HEK293 (cell line): ENCODE measurements around the gene PHF3.

Source experiments
- CTCF ChIA-PET: fragments of 350-600 bp; formaldehyde crosslinking; extraction: SDS; loops from one replicate; lab custom pipeline; 2021; ENCODE audit warnings: antibody characterized with exemption; lab: Yijun Ruan, JAX
- POLR2A ChIA-PET: fragments of 300-600 bp; formaldehyde crosslinking; extraction: SDS; loops from one replicate; lab custom pipeline; 2020; ENCODE audit warnings: antibody characterized with exemption, inconsistent platforms; lab: Yijun Ruan, JAX
- H3K27ac ChIP-seq: fragments of 200-500 bp; sonication (Bioruptor generic); 2 replicates; pipeline ENCODE4 v1.5.1; 2014; ENCODE audit warnings: low read depth, low read length, control low read depth, inconsistent platforms; ENCODE audit errors: extremely low read depth
- H3K36me3 ChIP-seq, 2 experiments: fragments of 200-500 bp in 1 of 2; sonication (Bioruptor generic) in 1 of 2; 1 replicate in 1 of 2; 2 replicates in 1 of 2; pipeline ENCODE4 v1.5.1; 2014 to 2017; ENCODE audit warnings: inconsistent platforms in 2 of 2, low read length in 2 of 2; ENCODE audit not compliant: control insufficient read depth in 2 of 2, insufficient read depth in 1 of 2
- H3K4me1 ChIP-seq: fragments of 200-500 bp; sonication (Bioruptor generic); 2 replicates; pipeline ENCODE4 v1.5.1; 2014; ENCODE audit warnings: mild to moderate bottlenecking, low read length, inconsistent platforms; ENCODE audit not compliant: control insufficient read depth, insufficient read depth
- H3K4me3 ChIP-seq: 2 replicates; pipeline ENCODE4 v1.5.1; 2011; ENCODE audit warnings: low read depth, mild to moderate bottlenecking, control low read depth, low read length, moderate library complexity
- H3K9me3 ChIP-seq: fragments of 200-500 bp; sonication (Bioruptor generic); 2 replicates; pipeline ENCODE4 v1.5.1; 2014; ENCODE audit warnings: low read depth, low read length, inconsistent platforms; ENCODE audit not compliant: control insufficient read depth, insufficient read depth
- GLIS2 ChIP-seq: fragments of 450-650 bp; formaldehyde crosslinking; IDR thresholded peaks from 2 replicates; pipeline ENCODE4 v1.5.1; 2016; ENCODE audit warnings: missing biosample characterization, missing genetic modification characterization
- PBX3 ChIP-seq: sonication (generic); formaldehyde crosslinking; IDR thresholded peaks from 2 replicates; pipeline ENCODE4 v1.8.1; 2022; ENCODE audit warnings: mild to moderate bottlenecking, moderate library complexity, missing genetic modification reagents
- SCRT1 ChIP-seq: fragments of 450-650 bp; formaldehyde crosslinking; IDR thresholded peaks from 2 replicates; pipeline ENCODE4 v1.5.1; 2016; ENCODE audit warnings: missing biosample characterization, missing genetic modification characterization, borderline replicate concordance
- TCF7L2 ChIP-seq: IDR thresholded peaks from 2 replicates; pipeline ENCODE4 v1.6.1; 2011; ENCODE audit warnings: low read depth, mild to moderate bottlenecking, inconsistent platforms, low read length, moderate library complexity, borderline replicate concordance
- ZNF114 ChIP-seq: fragments of 450-650 bp; formaldehyde crosslinking; IDR thresholded peaks from 2 replicates; pipeline ENCODE4 v1.5.0; 2017; ENCODE audit warnings: missing biosample characterization, missing genetic modification characterization
- ZNF155 ChIP-seq: fragments of 450-650 bp; formaldehyde crosslinking; IDR thresholded peaks from 2 replicates; pipeline ENCODE4 v1.5.1; 2016; ENCODE audit warnings: missing biosample characterization, missing genetic modification characterization
- ZNF175 ChIP-seq: fragments of 450-650 bp; formaldehyde crosslinking; IDR thresholded peaks from 2 replicates; pipeline ENCODE4 v1.5.1; 2016; ENCODE audit warnings: missing biosample characterization, missing genetic modification characterization
- ZNF214 ChIP-seq: fragments of 450-650 bp; formaldehyde crosslinking; IDR thresholded peaks from 2 replicates; pipeline ENCODE4 v1.5.1; 2017; ENCODE audit warnings: missing biosample characterization, mild to moderate bottlenecking, missing genetic modification characterization, borderline replicate concordance
- ZNF239 ChIP-seq: fragments of 450-650 bp; formaldehyde crosslinking; IDR thresholded peaks from 2 replicates; pipeline ENCODE4 v1.5.1; 2016; ENCODE audit warnings: missing biosample characterization, missing genetic modification characterization
- ZNF280D ChIP-seq: fragments of 450-650 bp; formaldehyde crosslinking; IDR thresholded peaks from 2 replicates; pipeline ENCODE4 v1.5.1; 2016; ENCODE audit warnings: missing biosample characterization, missing genetic modification characterization
- ZNF426 ChIP-seq: fragments of 450-650 bp; formaldehyde crosslinking; IDR thresholded peaks from 2 replicates; pipeline ENCODE4 v1.5.1; 2017; ENCODE audit warnings: missing biosample characterization, missing genetic modification characterization, mild to moderate bottlenecking, inconsistent platforms, moderate library complexity
- ZNF501 ChIP-seq: fragments of 450-650 bp; formaldehyde crosslinking; IDR thresholded peaks from 2 replicates; pipeline ENCODE4 v1.5.1; 2016; ENCODE audit warnings: missing biosample characterization, missing genetic modification characterization
- ZNF510 ChIP-seq: fragments of 450-650 bp; formaldehyde crosslinking; IDR thresholded peaks from 2 replicates; pipeline ENCODE4 v1.5.1; 2018; ENCODE audit warnings: mild to moderate bottlenecking, missing genetic modification characterization, missing biosample characterization; ENCODE audit not compliant: insufficient replicate concordance
- ZNF555 ChIP-seq: fragments of 450-650 bp; formaldehyde crosslinking; conservative IDR thresholded peaks from 2 replicates; pipeline ENCODE4 v1.5.1; 2017; ENCODE audit warnings: missing biosample characterization, mild to moderate bottlenecking, missing genetic modification characterization, inconsistent platforms
- ZNF585B ChIP-seq: fragments of 450-650 bp; formaldehyde crosslinking; IDR thresholded peaks from 2 replicates; pipeline ENCODE4 v1.5.1; 2016; ENCODE audit warnings: missing biosample characterization, missing genetic modification characterization
- ZNF664 ChIP-seq: fragments of 450-650 bp; formaldehyde crosslinking; IDR thresholded peaks from 2 replicates; pipeline ENCODE4 v1.5.1; 2016; ENCODE audit warnings: missing biosample characterization, missing genetic modification characterization
- ZNF792 ChIP-seq: fragments of 450-650 bp; formaldehyde crosslinking; IDR thresholded peaks from 2 replicates; pipeline ENCODE4 v1.5.1; 2016; ENCODE audit warnings: missing biosample characterization, missing genetic modification characterization
- TF ChIP-seq, protein P1 (sequence below): fragments of 450-650 bp; formaldehyde crosslinking; optimal IDR thresholded peaks from 2 replicates; pipeline ENCODE3; 2016; ENCODE audit warnings: missing biosample characterization, mild to moderate bottlenecking, missing genetic modification characterization
- TF ChIP-seq, protein P2 (sequence below): fragments of 450-650 bp; formaldehyde crosslinking; IDR thresholded peaks from 2 replicates; pipeline ENCODE4 v1.5.1; 2016; ENCODE audit warnings: missing biosample characterization, missing genetic modification characterization

The PHF3 gene

DNA sequence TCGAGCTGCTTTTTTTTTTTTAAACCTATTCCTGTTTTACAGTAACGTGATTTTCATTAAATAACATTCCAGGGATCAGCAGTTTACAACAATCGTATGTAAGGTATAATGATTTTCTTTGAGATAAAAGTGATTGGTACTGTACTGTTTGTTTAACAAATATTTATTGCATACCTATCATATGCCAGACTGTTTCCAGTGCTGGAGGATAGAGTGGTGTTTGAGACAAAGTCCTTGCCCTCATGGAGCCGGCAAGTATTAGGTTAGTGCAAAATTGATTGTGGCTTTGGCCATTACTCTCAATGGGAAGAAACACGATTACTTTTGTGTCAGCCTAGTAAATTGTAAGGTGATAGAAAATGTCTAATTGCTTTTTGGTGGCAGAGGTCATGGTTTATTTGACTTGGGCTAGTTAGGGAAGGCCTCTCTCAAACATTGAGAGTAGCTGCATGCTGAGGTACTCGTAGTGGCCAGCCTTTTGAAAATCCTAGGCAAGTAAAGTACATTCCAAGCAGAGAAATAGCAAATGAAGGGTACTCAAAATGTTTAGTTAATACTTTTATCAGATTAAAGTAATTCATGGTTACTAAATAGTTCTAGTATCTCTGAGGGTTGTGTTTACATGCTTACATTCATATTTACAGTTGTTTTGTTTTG lies 35.6 kb downstream of the PHF3 start:
- Histone ChIP-seq H3K9me3 (no peaks in the 10 kb centered on the region), H3K27ac (no peak overlapping the region), H3K4me1 (peaks cover 6% of the 10 kb centered on the region), H3K4me3 (no peak overlapping the region), H3K36me3 (peaks cover 3 to 21% of the 10 kb centered on the region in 2 experiments)
- ChIA-PET CTCF (interaction anchor here (0.6 to 1.1 kb wide), 2 partner anchors 25 to 72 kb away, joined by 3 to 4 read pairs; no protein-coding TSS in a partner anchor), POLR2A (no interaction called here)
- TF ChIP-seq TCF7L2 (no peak), ZNF426 (no peak), ZNF214 (tag by site-specific recombination) (no peak), ZNF114 (no peak), SCRT1 (no peak), ZNF155 (tag by site-specific recombination) (no peak), PBX3 (no peak), GLIS2 (tag by site-specific recombination) (no peak), ZNF792 (tag by site-specific recombination) (no peak), ZNF664 (no peak), ZNF585B (tag by site-specific recombination) (no peak), ZNF280D (tag by site-specific recombination) (no peak), ZNF501 (tag by site-specific recombination) (no peak), ZNF239 (tag by site-specific recombination) (no peak), ZNF175 (tag by site-specific recombination) (no peak), ZNF510 (tag by site-specific recombination) (no peak), ZNF555 (tag by site-specific recombination) (no peak)
- TF ChIP-seq, protein P1, sequence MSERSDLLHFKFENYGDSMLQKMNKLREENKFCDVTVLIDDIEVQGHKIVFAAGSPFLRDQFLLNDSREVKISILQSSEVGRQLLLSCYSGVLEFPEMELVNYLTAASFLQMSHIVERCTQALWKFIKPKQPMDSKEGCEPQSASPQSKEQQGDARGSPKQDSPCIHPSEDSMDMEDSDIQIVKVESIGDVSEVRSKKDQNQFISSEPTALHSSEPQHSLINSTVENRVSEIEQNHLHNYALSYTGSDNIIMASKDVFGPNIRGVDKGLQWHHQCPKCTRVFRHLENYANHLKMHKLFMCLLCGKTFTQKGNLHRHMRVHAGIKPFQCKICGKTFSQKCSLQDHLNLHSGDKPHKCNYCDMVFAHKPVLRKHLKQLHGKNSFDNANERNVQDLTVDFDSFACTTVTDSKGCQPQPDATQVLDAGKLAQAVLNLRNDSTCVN: no peak
- TF ChIP-seq, protein P2, sequence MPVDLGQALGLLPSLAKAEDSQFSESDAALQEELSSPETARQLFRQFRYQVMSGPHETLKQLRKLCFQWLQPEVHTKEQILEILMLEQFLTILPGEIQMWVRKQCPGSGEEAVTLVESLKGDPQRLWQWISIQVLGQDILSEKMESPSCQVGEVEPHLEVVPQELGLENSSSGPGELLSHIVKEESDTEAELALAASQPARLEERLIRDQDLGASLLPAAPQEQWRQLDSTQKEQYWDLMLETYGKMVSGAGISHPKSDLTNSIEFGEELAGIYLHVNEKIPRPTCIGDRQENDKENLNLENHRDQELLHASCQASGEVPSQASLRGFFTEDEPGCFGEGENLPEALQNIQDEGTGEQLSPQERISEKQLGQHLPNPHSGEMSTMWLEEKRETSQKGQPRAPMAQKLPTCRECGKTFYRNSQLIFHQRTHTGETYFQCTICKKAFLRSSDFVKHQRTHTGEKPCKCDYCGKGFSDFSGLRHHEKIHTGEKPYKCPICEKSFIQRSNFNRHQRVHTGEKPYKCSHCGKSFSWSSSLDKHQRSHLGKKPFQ (tag by site-specific recombination): no peak
